Stimulated activated CD4-positive, alpha-beta T cell treated with anti-CD3 and anti-CD28 coated beads, Interleukin-15, amount 100 ng/mL, for 1 hour (primary cell): ENCODE results near the gene AP1S1.
"Not testable (repeated sequence)": the region's sequence is repeated elsewhere in the genome, so short reads cannot be mapped to it uniquely, and the experiment has no call there.

ENCODE experiments used
- DNase-seq, 2 donors: peaks; one replicate each; pipeline ENCODE4 v3.0.0-alpha.2; 2020; ENCODE audit warnings: low read depth in 1 of 2, low spot score in 1 of 2

AP1S1 gene

GRCh38 chr7:101124376-101125056 is 29.8 kb upstream of the AP1S1 start:
- no peak for DNase-seq

GRCh38 chr7:101125989-101126650 is 28.2 kb upstream of the AP1S1 start:
- no peak for DNase-seq

GRCh38 chr7:101126651-101127459 is 27.4 kb upstream of the AP1S1 start, which contains the start of gene SERPINE1:
Gene SERPINE1, plus strand, starts transcription at chr7:101127104. Its CDS starts 1,290 bp downstream, at chr7:101128394.
- DNase-seq: peak in 1 of 2 donors; percentile 16

- no peak for DNase-seq
Observed at GRCh38 chr7:101127460-101128039, 26.7 kb upstream of the AP1S1 start.

GRCh38 chr7:101128040-101128834 is 26.0 kb upstream of the AP1S1 start:
- no peak for DNase-seq

- DNase-seq: no peak
Observed at GRCh38 chr7:101129603-101130117, 24.6 kb upstream of the AP1S1 start.

GRCh38 chr7:101132626-101133600 is 21.4 kb upstream of the AP1S1 start:
- DNase-seq: not testable (repeated sequence)

- DNase-seq: no peak
Observed at GRCh38 chr7:101133621-101134398, 20.5 kb upstream of the AP1S1 start.

GRCh38 chr7:101134399-101134980 is 19.8 kb upstream of the AP1S1 start:
- DNase-seq: no peak

- DNase-seq: no peak
Observed at GRCh38 chr7:101137651-101138212, 16.5 kb upstream of the AP1S1 start.

- DNase-seq: peak; percentile 64 to 72
Observed at GRCh38 chr7:101138213-101138870, 15.9 kb upstream of the AP1S1 start.

- no peak for DNase-seq
Observed at GRCh38 chr7:101140339-101140699, 14.0 kb upstream of the AP1S1 start.

- no peak for DNase-seq
Observed at GRCh38 chr7:101140746-101141382, 13.4 kb upstream of the AP1S1 start.

- DNase-seq: no peak
Observed at GRCh38 chr7:101151908-101152651, 2.2 kb upstream of the AP1S1 start.

- DNase-seq: no peak
Observed at GRCh38 chr7:101154693-101155102, 422 bp downstream of the AP1S1 start.

GRCh38 chr7:101155303-101155702 is 1.0 kb downstream of the AP1S1 start:
- DNase-seq: no peak
